H1 (cell line): ENCODE data around the gene PRKN. TPM values are rescaled to one million over a fixed set of nuclear protein-coding genes. Genes with fewer than 3 reads are reported as not detected.

Source experiments
- CBX5 ChIP-seq: fragments of 300-800, 300-1000 bp; sonication (generic); IDR thresholded peaks from 2 replicates; pipeline ENCODE4 v1.7.1; 2016; ENCODE audit warnings: antibody characterized with exemption, low read length, low read depth
- RXRA ChIP-seq: IDR thresholded peaks from 2 replicates; pipeline ENCODE4 v1.6.1; 2011; ENCODE audit warnings: low read depth, mild to moderate bottlenecking, low read length, moderate library complexity; ENCODE audit not compliant: insufficient read depth
- polyA plus RNA-seq, 7 experiments: library from polyadenylated mRNA; depleted of rRNA in 3 of 7; stranded (reverse) in 5 of 7; unstranded in 2 of 7; fragments of >200 nt in 5 of 7; fragments of 200-250 nt in 2 of 7; gene quantifications; 1 replicate in 5 of 7; 2 replicates in 1 of 7; 4 replicates in 1 of 7; pipeline versions ENCODE4 v1.2.1 to v1.2.3, GENCODE V29; 2011 to 2013; ENCODE audit warnings: missing spikeins in 2 of 7, mixed read lengths in 2 of 7
- total RNA-seq: library from RNA; stranded (reverse); fragmentation: NEBNext Ultra II Directional; extraction: Animal tissue kit (Norgen Biotek cat#: 25700); gene quantifications from 2 replicates; pipeline ENCODE4 v1.2.1, GENCODE V29; 2021
- TF ChIP-seq, protein P1 (sequence below): fragments of 300-600 bp; sonication (generic); IDR thresholded peaks from 2 replicates; pipeline ENCODE4 v1.7.1; 2012; ENCODE audit warnings: low read length, moderate library complexity, mild to moderate bottlenecking, inconsistent platforms; ENCODE audit not compliant: insufficient replicate concordance

Gene PRKN
- total and polyA plus RNA-seq, 2 of the 8 experiments (the other 6 are each of a cell fraction or from before 2014, with no cell fraction given), result 0.13 to 0.29 TPM

DNA sequence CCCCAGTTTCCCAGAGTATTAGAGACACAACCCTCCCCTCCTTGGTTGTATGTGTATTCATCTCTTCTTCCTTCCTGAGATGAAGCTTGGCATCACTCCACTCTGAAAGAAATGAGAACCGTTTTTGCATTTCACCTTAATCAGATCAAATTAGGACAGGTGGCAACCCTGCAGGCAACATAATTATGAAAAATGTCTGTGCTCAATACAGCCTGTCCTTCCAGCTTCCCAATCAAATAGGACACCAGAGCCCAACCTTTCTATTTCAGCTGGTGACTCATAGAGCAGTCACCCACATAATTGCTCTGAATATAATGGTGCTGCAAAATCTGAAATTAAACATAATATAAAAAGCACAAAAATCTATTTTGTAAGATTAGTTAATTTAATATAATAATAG, 1143.5 kb downstream of the PRKN start (continued):
- TF ChIP-seq, protein P1, sequence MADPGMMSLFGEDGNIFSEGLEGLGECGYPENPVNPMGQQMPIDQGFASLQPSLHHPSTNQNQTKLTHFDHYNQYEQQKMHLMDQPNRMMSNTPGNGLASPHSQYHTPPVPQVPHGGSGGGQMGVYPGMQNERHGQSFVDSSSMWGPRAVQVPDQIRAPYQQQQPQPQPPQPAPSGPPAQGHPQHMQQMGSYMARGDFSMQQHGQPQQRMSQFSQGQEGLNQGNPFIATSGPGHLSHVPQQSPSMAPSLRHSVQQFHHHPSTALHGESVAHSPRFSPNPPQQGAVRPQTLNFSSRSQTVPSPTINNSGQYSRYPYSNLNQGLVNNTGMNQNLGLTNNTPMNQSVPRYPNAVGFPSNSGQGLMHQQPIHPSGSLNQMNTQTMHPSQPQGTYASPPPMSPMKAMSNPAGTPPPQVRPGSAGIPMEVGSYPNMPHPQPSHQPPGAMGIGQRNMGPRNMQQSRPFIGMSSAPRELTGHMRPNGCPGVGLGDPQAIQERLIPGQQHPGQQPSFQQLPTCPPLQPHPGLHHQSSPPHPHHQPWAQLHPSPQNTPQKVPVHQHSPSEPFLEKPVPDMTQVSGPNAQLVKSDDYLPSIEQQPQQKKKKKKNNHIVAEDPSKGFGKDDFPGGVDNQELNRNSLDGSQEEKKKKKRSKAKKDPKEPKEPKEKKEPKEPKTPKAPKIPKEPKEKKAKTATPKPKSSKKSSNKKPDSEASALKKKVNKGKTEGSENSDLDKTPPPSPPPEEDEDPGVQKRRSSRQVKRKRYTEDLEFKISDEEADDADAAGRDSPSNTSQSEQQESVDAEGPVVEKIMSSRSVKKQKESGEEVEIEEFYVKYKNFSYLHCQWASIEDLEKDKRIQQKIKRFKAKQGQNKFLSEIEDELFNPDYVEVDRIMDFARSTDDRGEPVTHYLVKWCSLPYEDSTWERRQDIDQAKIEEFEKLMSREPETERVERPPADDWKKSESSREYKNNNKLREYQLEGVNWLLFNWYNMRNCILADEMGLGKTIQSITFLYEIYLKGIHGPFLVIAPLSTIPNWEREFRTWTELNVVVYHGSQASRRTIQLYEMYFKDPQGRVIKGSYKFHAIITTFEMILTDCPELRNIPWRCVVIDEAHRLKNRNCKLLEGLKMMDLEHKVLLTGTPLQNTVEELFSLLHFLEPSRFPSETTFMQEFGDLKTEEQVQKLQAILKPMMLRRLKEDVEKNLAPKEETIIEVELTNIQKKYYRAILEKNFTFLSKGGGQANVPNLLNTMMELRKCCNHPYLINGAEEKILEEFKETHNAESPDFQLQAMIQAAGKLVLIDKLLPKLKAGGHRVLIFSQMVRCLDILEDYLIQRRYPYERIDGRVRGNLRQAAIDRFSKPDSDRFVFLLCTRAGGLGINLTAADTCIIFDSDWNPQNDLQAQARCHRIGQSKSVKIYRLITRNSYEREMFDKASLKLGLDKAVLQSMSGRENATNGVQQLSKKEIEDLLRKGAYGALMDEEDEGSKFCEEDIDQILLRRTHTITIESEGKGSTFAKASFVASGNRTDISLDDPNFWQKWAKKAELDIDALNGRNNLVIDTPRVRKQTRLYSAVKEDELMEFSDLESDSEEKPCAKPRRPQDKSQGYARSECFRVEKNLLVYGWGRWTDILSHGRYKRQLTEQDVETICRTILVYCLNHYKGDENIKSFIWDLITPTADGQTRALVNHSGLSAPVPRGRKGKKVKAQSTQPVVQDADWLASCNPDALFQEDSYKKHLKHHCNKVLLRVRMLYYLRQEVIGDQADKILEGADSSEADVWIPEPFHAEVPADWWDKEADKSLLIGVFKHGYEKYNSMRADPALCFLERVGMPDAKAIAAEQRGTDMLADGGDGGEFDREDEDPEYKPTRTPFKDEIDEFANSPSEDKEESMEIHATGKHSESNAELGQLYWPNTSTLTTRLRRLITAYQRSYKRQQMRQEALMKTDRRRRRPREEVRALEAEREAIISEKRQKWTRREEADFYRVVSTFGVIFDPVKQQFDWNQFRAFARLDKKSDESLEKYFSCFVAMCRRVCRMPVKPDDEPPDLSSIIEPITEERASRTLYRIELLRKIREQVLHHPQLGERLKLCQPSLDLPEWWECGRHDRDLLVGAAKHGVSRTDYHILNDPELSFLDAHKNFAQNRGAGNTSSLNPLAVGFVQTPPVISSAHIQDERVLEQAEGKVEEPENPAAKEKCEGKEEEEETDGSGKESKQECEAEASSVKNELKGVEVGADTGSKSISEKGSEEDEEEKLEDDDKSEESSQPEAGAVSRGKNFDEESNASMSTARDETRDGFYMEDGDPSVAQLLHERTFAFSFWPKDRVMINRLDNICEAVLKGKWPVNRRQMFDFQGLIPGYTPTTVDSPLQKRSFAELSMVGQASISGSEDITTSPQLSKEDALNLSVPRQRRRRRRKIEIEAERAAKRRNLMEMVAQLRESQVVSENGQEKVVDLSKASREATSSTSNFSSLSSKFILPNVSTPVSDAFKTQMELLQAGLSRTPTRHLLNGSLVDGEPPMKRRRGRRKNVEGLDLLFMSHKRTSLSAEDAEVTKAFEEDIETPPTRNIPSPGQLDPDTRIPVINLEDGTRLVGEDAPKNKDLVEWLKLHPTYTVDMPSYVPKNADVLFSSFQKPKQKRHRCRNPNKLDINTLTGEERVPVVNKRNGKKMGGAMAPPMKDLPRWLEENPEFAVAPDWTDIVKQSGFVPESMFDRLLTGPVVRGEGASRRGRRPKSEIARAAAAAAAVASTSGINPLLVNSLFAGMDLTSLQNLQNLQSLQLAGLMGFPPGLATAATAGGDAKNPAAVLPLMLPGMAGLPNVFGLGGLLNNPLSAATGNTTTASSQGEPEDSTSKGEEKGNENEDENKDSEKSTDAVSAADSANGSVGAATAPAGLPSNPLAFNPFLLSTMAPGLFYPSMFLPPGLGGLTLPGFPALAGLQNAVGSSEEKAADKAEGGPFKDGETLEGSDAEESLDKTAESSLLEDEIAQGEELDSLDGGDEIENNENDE, result no peak
- TF ChIP-seq CBX5 (no peak), RXRA (no peak)
- TF ChIP-seq, all 59 proteins: peak for 0
